T-helper 1 cell treated with Interleukin-12 subunit alpha and Interleukin-12 subunit beta and Interleukin-4 antibody, amounts not matched to agents 30 ng/mL and 1 ng/mL, for 36 hours (primary cell): ENCODE data around the gene RTN4RL2. TPM values are rescaled to one million over a fixed set of nuclear protein-coding genes. Genes with fewer than 3 reads are reported as not detected.

ENCODE experiments used
- intact Hi-C: fragments of 100-400 bp; cut with micrococcal nuclease; formaldehyde crosslinking; loops from one replicate; pipeline ENCODE4 v1.15.1; 2024
- total RNA-seq: library from RNA; stranded (reverse); gene quantifications from 2 replicates; pipeline ENCODE4 v1.2.3, GENCODE V29; 2022

Gene RTN4RL2
- total RNA-seq, 1 donor from 2014 or later = 0.34 TPM

DNA sequence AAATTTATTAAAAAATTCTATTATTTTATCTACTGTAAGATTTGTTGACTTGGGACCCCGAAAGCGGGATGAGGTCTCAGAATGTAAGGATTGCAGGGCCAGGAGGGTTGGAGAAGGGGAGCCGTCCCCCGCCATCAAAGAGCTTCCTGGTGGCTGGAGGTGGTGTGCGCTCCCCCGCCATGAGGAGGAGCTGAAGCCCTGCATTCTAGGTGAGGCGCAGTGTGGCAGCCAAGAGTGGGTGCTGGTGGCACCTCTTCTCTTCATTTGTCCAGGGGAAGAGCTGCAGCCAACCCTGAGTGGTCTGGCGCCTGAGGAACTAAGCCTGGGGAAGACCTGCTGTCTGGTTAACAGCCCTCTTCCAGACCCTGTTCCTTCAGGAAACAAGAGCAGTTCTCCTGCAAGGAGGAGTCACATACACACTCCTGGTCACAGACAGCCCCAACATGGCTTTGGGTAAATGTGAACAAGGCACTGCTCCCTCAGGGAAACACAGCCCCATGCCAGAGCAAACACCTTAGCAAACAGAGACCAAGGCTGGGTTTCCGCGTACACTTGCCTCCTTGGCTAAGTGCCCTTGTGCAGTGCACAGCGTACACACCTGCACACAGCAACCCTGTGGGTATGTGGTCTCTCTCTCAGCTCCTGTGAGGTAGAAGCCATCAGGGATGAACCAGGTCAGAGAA lies 17.3 kb downstream of the RTN4RL2 start:
- intact Hi-C loops = no loop called here

- intact Hi-C loops = no loop called here
Measured at GRCh38 chr11:57479021-57479663, 18.8 kb downstream of the RTN4RL2 start.

- intact Hi-C loops = loop anchor here (1.0 to 2.0 kb wide), 4 partner anchors 23 to 135 kb away; no protein-coding TSS in a partner anchor
Measured at GRCh38 chr11:57479911-57480310, 19.6 kb downstream of the RTN4RL2 start.

DNA sequence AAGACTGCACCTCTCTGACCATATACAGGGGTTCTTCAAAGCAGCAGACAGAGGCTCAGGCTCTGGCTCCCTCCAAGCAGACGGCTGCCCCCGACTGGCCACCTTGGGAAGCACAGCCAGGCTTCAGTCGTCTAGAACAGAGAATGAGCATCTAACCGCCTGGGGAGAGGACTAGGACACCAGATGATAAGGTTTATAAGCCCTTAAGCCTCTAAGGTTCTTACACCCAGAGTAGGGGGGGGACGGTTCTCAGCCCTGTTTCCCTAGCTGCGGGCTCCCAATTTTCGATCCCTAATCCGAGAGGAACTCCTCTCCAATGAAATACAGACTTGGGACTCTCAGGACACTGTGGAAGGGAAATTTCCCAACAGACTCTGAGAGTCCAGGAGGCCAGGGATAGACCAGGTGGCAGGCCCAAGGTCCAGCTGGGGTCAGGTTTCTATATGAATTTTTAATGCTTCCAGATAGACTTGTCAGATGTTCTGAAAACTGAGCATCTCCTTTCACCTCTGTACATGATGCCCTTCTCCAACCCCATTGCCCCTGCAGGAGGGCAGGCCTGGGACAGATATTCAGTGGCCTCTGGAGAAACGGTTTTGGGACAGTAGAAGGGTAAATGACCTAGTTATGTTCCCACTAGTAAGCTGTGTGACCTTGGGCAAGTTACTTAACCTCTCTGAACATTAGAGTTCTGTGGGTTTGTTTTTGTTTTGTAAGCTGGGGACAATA lies 20.2 kb downstream of the RTN4RL2 start:
- intact Hi-C loops = loop anchor here (1.0 to 2.0 kb wide), 4 partner anchors 23 to 135 kb away; no protein-coding TSS in a partner anchor

DNA sequence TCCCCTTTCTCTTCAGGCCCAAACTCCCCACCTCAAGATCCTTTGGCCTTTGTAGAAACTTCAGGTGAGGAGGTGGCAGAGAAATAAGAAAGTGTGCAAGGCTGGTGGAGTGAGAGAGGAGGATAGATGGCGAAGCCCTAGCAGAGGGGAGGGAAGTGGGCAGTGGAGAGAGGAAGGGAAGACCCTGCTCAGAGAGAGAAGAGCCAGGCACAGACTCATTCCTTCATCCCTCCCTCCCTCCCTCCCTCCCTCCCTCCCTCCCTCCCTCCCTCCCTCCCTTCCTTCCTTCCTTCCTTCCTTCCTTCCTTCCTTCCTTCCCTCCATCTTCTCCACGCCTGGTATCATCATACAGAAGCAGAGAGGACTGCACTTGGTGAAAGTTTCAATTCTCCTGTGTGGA lies 21.0 kb downstream of the RTN4RL2 start:
- intact Hi-C loops = loop anchor here (2.0 kb wide), 2 partner anchors 45 to 57 kb away; no protein-coding TSS in a partner anchor

DNA sequence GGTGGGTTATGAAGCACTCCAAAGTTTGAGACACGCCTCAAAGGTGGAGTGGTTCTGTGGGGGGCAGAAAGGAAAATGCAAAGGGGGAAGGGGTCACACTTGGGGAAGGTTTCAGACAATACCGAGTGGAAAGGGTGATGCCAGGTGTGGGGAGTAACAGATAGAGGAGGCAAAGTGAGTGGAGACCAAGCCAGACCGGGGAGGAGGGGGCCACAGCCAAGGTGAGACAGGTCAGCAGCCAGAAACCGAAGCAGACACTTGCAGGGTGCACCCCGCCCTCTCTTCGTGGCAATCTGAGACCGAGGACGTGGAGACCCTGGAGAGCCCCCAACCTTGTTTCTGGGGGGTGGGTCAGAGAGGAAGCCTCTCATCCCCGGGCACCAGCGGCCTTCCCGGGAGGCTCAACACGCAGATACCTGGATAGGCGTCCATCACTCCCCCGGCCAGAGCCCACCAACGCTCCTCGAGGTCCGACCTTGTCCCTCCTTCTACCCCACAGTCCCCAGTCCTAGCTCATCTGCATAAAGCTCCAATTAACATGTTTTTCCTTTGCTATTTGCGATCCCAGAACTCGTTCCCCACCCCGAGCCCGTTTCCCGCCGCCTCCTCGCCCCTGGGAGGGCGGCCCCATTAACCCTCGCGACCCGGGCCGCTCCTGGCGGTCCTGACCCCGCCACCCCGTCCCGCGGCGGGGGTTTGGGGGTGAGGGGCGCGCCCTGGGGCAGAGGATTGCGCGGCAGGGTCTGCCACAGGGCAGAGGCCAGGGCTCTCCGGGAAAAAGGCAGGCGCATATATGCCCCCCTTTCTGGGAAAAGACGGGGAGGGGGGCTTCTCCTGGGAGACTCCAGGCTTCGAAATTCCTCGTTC lies 21.8 kb downstream of the RTN4RL2 start:
- intact Hi-C loops = loop anchor here (2.0 kb wide), 3 partner anchors 33 to 57 kb away; partner anchors contain the start of gene SLC43A1

GRCh38 chr11:57482782-57483561 lies 22.6 kb downstream of the RTN4RL2 start:
- intact Hi-C loops = loop anchor here (2.0 kb wide), 1 partner anchor 32 kb away; the partner anchor contains the start of gene SLC43A1

GRCh38 chr11:57483562-57483918 lies 23.2 kb downstream of the RTN4RL2 start:
- intact Hi-C loops = loop anchor here (2.0 kb wide), 1 partner anchor 31 kb away; the partner anchor contains the start of gene SLC43A1

GRCh38 chr11:57484141-57484710 lies 23.9 kb downstream of the RTN4RL2 start:
- intact Hi-C loops = no loop called here

DNA sequence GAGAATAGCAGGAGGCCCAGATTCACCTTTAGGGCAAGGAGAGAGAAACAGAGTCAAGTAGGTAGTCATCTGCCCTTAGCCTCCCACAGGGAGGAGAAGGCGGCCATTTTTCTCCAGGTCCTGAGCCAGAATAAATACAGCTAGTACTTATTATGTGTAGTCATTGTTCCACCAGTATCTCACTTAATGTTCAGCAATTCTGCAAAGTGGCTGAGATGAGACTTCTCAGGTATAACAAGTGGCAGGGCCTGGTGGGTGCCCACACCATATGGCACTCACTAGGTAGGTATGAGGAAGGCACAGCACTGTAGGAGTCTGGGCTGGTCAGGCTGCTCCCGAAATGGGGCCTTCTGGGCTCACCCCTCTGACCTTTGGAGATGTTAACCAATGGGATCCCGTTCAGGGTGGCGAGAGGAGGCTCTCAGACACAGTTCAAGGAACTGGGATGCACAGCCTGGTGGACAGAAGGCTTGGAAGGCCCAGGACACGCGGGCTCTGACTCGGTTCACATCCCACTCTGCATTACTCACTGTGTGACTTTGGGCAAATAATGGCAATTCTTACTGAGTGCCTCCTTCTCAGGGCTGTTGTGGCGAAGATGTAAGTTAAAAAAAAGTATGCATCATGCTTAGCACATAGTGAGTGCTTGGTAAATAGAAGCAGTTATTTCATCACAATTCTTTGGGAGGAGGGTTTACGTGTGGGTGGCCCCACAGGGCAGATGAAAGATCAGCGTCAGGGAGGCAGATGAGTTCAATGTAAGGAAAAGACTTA lies 25.1 kb downstream of the RTN4RL2 start:
- intact Hi-C loops = no loop called here

GRCh38 chr11:57487021-57487778 lies 26.9 kb downstream of the RTN4RL2 start:
- intact Hi-C loops = no loop called here

- intact Hi-C loops = no loop called here
Measured at GRCh38 chr11:57487920-57488659, 27.8 kb downstream of the RTN4RL2 start.

- intact Hi-C loops = no loop called here
Measured at GRCh38 chr11:57490456-57491248, 30.3 kb downstream of the RTN4RL2 start.

GRCh38 chr11:57491371-57492061 lies 31.2 kb downstream of the RTN4RL2 start:
- intact Hi-C loops = no loop called here

DNA sequence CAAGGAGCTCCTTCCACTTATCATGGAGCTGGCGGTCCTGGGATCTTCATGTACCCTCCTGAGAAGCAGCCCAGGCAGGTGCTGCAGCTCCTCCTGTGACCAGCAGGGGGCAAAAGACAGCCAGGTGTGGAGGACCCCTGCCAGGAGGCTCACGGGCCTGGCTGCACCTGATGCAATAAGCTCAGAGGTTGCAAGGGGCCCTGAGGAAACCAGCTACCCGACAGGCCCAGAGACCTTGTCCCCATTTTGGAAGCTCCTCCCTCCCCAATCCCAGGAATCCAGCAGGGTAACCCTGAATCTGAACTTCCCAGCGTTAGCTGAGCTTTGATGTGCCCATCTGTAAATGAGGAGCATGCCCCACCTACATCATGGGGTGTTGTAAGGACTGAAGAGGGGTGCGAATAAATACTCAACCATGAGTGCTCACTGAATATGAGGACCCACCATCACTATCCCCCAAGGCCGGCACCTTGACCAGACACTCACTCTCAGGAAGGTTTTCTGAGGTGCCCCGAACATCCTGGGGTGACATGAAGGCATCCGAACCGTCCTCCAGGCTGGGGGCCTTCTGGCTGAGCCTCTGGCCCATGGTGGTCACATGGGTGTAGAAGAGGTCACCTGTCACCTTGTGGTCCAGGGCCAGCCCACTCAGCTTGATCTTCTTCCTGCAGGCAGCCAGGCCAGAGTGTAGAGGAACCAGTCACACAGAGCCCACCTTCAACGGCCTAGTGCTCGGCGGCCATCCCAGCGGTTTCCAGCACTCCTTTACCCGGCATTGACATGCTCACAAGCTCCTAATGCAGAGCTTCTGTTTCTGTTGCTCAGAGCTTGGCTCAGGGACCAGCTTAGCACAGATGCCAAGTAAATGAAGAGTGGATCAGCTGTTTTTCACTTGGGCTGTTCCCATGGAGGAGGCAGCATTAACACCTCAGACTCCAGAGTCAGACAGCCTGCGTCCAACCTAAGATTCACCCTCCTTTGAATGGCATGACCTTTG lies 33.5 kb downstream of the RTN4RL2 start:
- intact Hi-C loops = loop anchor here (1.0 kb wide), 5 partner anchors 21 to 150 kb away; partner anchors contain the start of gene SLC43A1
